B cell (primary cell): ENCODE data around the gene KCNMB2.

ENCODE experiments used
- CTCF ChIP-seq: fragments of 200-600 bp; IDR thresholded peaks from one replicate; pipeline ENCODE4 v1.8.0; 2022; ENCODE audit warnings: antibody characterized with exemption, mild to moderate bottlenecking
- EZH2 ChIP-seq: IDR thresholded peaks from 2 replicates; pipeline ENCODE4 v1.6.1; 2012; ENCODE audit warnings: borderline replicate concordance, low read depth, mild to moderate bottlenecking, moderate library complexity, low read length; ENCODE audit not compliant: insufficient read depth, poor library complexity, severe bottlenecking

- TF ChIP-seq CTCF = no peak
- TF ChIP-seq EZH2 = no peak
Measured at GRCh38 chr3:178841011-178841410, 304.8 kb downstream of the KCNMB2 start.
